Sigmoid colon (tissue), 7 donors: ENCODE results near the gene DARS1. TPM values are rescaled to one million over a fixed set of nuclear protein-coding genes. Genes with fewer than 3 reads are reported as not detected.

Experiments used
- DNase-seq: peaks from one replicate; pipeline ENCODE4 v3.0.0-alpha.2; 2019
- H3K27ac ChIP-seq, 4 donors: fragments of 200-600 bp; sonication (generic); one replicate each; pipeline ENCODE4 v1.5.1; 2016 to 2019; ENCODE audit warnings: mild to moderate bottlenecking in 1 of 4
- H3K27me3 ChIP-seq, 3 donors: fragments of 200-600 bp; sonication (generic); one replicate each; pipeline ENCODE4 v1.5.1; 2019; ENCODE audit warnings: mild to moderate bottlenecking in 1 of 3
- H3K36me3 ChIP-seq, 4 donors: fragments of 200-600 bp; sonication (generic); one replicate each; pipeline ENCODE4 v1.5.1; 2016 to 2019
- H3K4me1 ChIP-seq, 4 donors: fragments of 200-600 bp; sonication (generic); one replicate each; pipeline ENCODE4 v1.5.1; 2017 to 2019
- H3K4me3 ChIP-seq, 4 donors: fragments of 200-600 bp; sonication (generic); one replicate each; pipeline ENCODE4 v1.5.1; 2017 to 2019; ENCODE audit warnings: mild to moderate bottlenecking in 2 of 4, moderate library complexity in 1 of 4
- H3K9me3 ChIP-seq, 4 donors: fragments of 200-600 bp in 3 of 4; sonication (generic) in 3 of 4; one replicate each; pipeline versions ENCODE4 v1.5.1 to v1.6.1; 2013 to 2019
- CTCF ChIP-seq, 4 experiments: fragments of 450-650 bp in 3 of 4; fragments of 200-600 bp in 1 of 4; IDR thresholded peaks; one replicate each; pipeline ENCODE4 v1.5.1; 2016 to 2019; ENCODE audit warnings: antibody characterized with exemption in 4 of 4, mild to moderate bottlenecking in 3 of 4, moderate library complexity in 2 of 4
- EP300 ChIP-seq, 4 donors: sonication (generic); formaldehyde crosslinking; IDR thresholded peaks; one replicate each; pipeline ENCODE4 v1.6.1; 2017; ENCODE audit warnings: antibody characterized with exemption in 4 of 4
- POLR2A ChIP-seq, 2 donors: fragments of 450-650 bp; IDR thresholded peaks; one replicate each; pipeline ENCODE4 v1.6.1; 2016; ENCODE audit warnings: antibody characterized with exemption in 2 of 2, mild to moderate bottlenecking in 2 of 2, moderate library complexity in 2 of 2
- POLR2AphosphoS5 ChIP-seq, 4 donors: sonication (generic); formaldehyde crosslinking; IDR thresholded peaks; one replicate each; pipeline ENCODE4 v1.6.1; 2017; ENCODE audit warnings: antibody characterized with exemption in 4 of 4
- WGBS, 2 donors: extraction: QIAGEN DNeasy Blood & Tissue Kit; methylation state at CpG; one replicate each; pipeline ENCODE4 v1.1.7; 2013; 5-methylcytosine and 5-hydroxymethylcytosine counted together
- intact Hi-C: fragments of 100-400 bp; cut with DNase I; formaldehyde crosslinking; loops from one replicate; pipeline ENCODE4 v1.15.1; 2023
- polyA plus RNA-seq, 3 donors: library from polyadenylated mRNA; stranded (reverse); fragments of 200-250 nt; gene quantifications; one replicate each; pipeline ENCODE4 v1.2.3, GENCODE V29; 2013
- total RNA-seq, 4 donors: library from RNA; depleted of rRNA; stranded (reverse); fragments of >200 nt; gene quantifications; one replicate each; pipeline ENCODE4 v1.1.0, GENCODE V29; 2016
- donor health status: healthy with polysubstance abuse.
- donor health status: Bipolar disorder and iron deficiency.
- donor health status: healthy.

Gene DARS1
- total and polyA plus RNA-seq, 7 donors: 31.4 to 95.6 (median 77.3) TPM

DNA sequence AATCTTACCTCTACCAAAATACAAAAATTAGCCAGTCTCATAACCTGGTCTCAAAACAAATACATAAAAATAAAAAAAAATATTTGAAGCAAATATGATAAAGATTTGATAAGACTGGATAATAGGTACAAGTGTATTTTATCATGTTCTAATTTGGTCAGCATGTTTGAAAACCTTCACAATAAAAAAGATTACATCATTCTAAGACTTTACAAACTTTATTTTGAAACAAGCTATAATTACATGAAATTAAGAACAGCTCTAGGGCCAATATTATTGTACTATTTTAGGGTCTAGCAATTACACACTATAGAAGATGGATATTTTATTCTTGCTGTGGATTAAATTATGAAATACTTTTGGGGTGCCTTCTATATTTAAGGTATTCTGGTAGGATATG, 79.7 kb downstream of the DARS1 start:
- no peak overlapping the region for H3K27ac ChIP-seq
- H3K27me3 ChIP-seq: no peaks in the 10 kb centered on the region
- H3K4me3 ChIP-seq: no peak overlapping the region
- no peaks in the 10 kb centered on the region for H3K4me1 ChIP-seq
- peaks cover 0 to 70% (median 8%) of the 10 kb centered on the region in 4 donors for H3K36me3 ChIP-seq
- H3K9me3 ChIP-seq: no peaks in the 10 kb centered on the region
- TF ChIP-seq EP300 (IDR thresholded peaks at IDR 0.05) (no peak), POLR2AphosphoS5 (IDR thresholded peaks at IDR 0.05) (no peak), CTCF (IDR thresholded peaks at IDR 0.05) (no peak), POLR2A (IDR thresholded peaks at IDR 0.05) (no peak)
- DNase-seq: no peak
- intact Hi-C loops: no loop called here

DNA sequence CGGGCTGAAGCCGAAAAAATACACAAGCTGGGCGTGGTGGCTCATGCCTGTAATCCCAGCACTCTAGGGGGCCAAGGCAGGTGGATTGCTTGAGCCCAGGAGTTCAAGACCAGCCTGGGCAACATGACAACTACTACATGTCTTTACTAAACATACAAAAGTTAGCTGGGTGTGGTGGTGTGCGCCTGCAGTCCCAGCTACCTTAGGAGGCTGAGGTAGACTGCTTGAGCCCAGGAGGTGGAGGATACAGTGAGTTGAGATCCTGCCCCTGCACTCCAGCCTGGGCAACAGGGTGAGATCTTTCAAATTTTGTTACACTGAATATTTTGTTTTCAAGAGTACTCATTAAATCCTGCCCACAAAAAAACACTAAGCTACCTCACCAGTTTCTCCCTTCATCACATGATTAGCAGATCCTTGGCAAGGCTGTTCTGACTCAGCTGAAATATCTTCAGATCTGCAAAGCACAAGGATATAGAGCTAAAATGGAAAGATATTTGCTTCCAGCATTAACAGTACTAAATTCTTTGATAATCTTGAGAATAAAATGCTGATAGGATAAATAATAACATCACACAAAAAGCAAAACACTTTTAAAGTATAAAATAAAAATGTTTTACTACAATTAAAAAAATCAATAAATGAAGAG, 81.0 kb downstream of the DARS1 start:
- Histone ChIP-seq H3K36me3 (peaks cover 0 to 61% (median 5%) of the 10 kb centered on the region in 4 donors), H3K9me3 (no peaks in the 10 kb centered on the region), H3K27me3 (no peaks in the 10 kb centered on the region), H3K4me1 (no peaks in the 10 kb centered on the region), H3K27ac (no peak overlapping the region), H3K4me3 (no peak overlapping the region)
- no peak for TF ChIP-seq POLR2AphosphoS5 (IDR thresholded peaks at IDR 0.05)
- TF ChIP-seq EP300 (IDR thresholded peaks at IDR 0.05): no peak
- TF ChIP-seq CTCF (IDR thresholded peaks at IDR 0.05): no peak
- no peak for TF ChIP-seq POLR2A (IDR thresholded peaks at IDR 0.05)
- intact Hi-C loops: no loop called here
- DNase-seq: no peak
- whole genome bisulfite sequencing, 2 donors: 60 to 92% methylated on average over 4 of the region's 4 CpGs

GRCh38 chr2:135903650-135904049, 81.8 kb downstream of the DARS1 start:
- no peaks in the 10 kb centered on the region for H3K4me1 ChIP-seq
- no peaks in the 10 kb centered on the region for H3K9me3 ChIP-seq
- H3K36me3 ChIP-seq: peaks cover 0 to 53% (median 3%) of the 10 kb centered on the region in 4 donors
- intact Hi-C loops: no loop called here
- H3K27ac ChIP-seq: no peak overlapping the region
- no peak for DNase-seq
- 71 to 85% methylated on average over 3 of the region's 3 CpGs for WGBS, 2 donors
- H3K27me3 ChIP-seq: no peaks in the 10 kb centered on the region
- H3K4me3 ChIP-seq: no peak overlapping the region
- TF ChIP-seq POLR2A (IDR thresholded peaks at IDR 0.05) (no peak), POLR2AphosphoS5 (IDR thresholded peaks at IDR 0.05) (no peak), EP300 (IDR thresholded peaks at IDR 0.05) (no peak), CTCF (IDR thresholded peaks at IDR 0.05) (no peak)

DNA sequence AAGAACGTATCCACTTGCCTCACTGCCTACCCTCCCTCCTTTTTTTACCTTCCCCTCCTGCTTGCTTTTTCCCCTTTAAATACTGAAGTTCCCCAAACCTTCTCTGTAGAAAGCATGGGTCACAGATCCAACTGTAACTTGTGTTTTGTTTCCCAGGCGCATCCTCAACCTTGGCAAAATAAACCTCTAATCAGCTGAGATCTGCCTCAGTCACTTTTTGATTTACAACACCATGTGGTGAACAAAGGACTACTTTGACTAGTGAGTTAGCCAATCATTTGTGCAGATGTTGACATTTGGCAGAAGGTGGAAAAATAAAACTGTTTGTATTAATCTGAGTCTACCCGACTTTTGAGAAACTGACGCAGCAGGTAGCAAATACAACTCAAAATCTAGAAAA, 85.9 kb downstream of the DARS1 start:
- H3K36me3 ChIP-seq: peaks cover 0 to 19% (median 2%) of the 10 kb centered on the region in 4 donors
- intact Hi-C loops: no loop called here
- no peaks in the 10 kb centered on the region for H3K9me3 ChIP-seq
- H3K4me3 ChIP-seq: no peak overlapping the region
- H3K4me1 ChIP-seq: no peaks in the 10 kb centered on the region
- no peak overlapping the region for H3K27ac ChIP-seq
- H3K27me3 ChIP-seq: no peaks in the 10 kb centered on the region
- DNase-seq: no peak
- TF ChIP-seq CTCF (IDR thresholded peaks at IDR 0.05) (no peak), EP300 (IDR thresholded peaks at IDR 0.05) (no peak), POLR2A (IDR thresholded peaks at IDR 0.05) (no peak), POLR2AphosphoS5 (IDR thresholded peaks at IDR 0.05) (no peak)
- 77 to 87% methylated on average over 4 of the region's 4 CpGs for WGBS, 2 donors
